ENCODE results near the gene OGFOD2.

- TF ChIP-seq CTCF (IDR thresholded peaks at IDR 0.05; ENCODE audit: low read depth, low read length, missing input control) (no peak), MAX (IDR thresholded peaks at IDR 0.05) (no peak), HNF4A (conservative IDR thresholded peaks at IDR 0.05) (no peak), RAD21 (IDR thresholded peaks at IDR 0.05) (no peak), ATF3 (IDR thresholded peaks at IDR 0.05) (no peak), GABPA (IDR thresholded peaks at IDR 0.05 in 1 of 2, conservative IDR thresholded peaks at IDR 0.05 in 1 of 2) (no peak), REST (IDR thresholded peaks at IDR 0.05) (no peak), SP1 (IDR thresholded peaks at IDR 0.05) (no peak), TAF1 (conservative IDR thresholded peaks at IDR 0.05) (no peak), NR2F2 (IDR thresholded peaks at IDR 0.05) (no peak), EGR1 (IDR thresholded peaks at IDR 0.05; ENCODE audit: low read depth in 2 of 2) (no peak), RXRA (IDR thresholded peaks at IDR 0.05) (no peak), YY1 (IDR thresholded peaks at IDR 0.05) (no peak)
These were observed 5.4 kb upstream of the OGFOD2 start for GRCh38 chr12:122969676-122970075.

All from liver (tissue), 3 donors.